Loucy (cell line): ENCODE measurements around the gene EID2.

Source experiments
- H2AFZ ChIP-seq: fragments of 200-600 bp; sonication (generic); 2 replicates; pipeline ENCODE4 v1.6.0; 2016; ENCODE audit warnings: antibody characterized with exemption, mild to moderate bottlenecking, low read length, moderate library complexity
- H3F3A ChIP-seq: fragments of 200-600 bp; 2 replicates; pipeline ENCODE4 v1.6.0; 2016; ENCODE audit warnings: antibody characterized with exemption, low read depth, mild to moderate bottlenecking
- H3K27me3 ChIP-seq: fragments of 200-600 bp; sonication (generic); 2 replicates; pipeline ENCODE4 v1.6.1; 2014; ENCODE audit warnings: low read length, mild to moderate bottlenecking; ENCODE audit not compliant: insufficient read depth, poor library complexity, severe bottlenecking
- H3K36me3 ChIP-seq: fragments of 200-600 bp; sonication (generic); 2 replicates; pipeline ENCODE4 v1.6.1; 2016; ENCODE audit warnings: low read length; ENCODE audit not compliant: insufficient read depth
- H3K4me1 ChIP-seq: fragments of 200-600 bp; sonication (generic); 2 replicates; pipeline ENCODE4 v1.5.1; 2014; ENCODE audit warnings: low read length, mild to moderate bottlenecking; ENCODE audit not compliant: insufficient read depth, poor library complexity, severe bottlenecking
- H3K4me2 ChIP-seq: fragments of 200-600 bp; sonication (generic); 2 replicates; pipeline ENCODE4 v1.6.0; 2014; ENCODE audit warnings: antibody characterized with exemption, low read length, low read depth, mild to moderate bottlenecking; ENCODE audit not compliant: poor library complexity, severe bottlenecking
- H3K4me3 ChIP-seq: fragments of 200-600 bp; sonication (generic); 2 replicates; pipeline ENCODE4 v1.5.1; 2014; ENCODE audit warnings: low read length, mild to moderate bottlenecking, mixed read lengths; ENCODE audit not compliant: poor library complexity, severe bottlenecking
- H3K79me2 ChIP-seq: fragments of 200-600 bp; sonication (generic); 2 replicates; pipeline ENCODE4 v1.6.1; 2014; ENCODE audit warnings: low read length; ENCODE audit not compliant: insufficient read depth
- H3K9ac ChIP-seq: fragments of 200-600 bp; sonication (generic); 2 replicates; pipeline ENCODE4 v1.6.0; 2014; ENCODE audit warnings: mild to moderate bottlenecking, low read depth, low read length, moderate library complexity; ENCODE audit not compliant: poor library complexity, severe bottlenecking
- H3K9me2 ChIP-seq: fragments of 200-600 bp; sonication (generic); replicated peaks from 2 replicates; pipeline ENCODE4 v1.6.1; 2016; ENCODE audit warnings: low read depth, low read length, mixed read lengths
- H3K9me3 ChIP-seq: fragments of 200-600 bp; sonication (generic); 2 replicates; pipeline ENCODE4 v1.6.1; 2014; ENCODE audit warnings: mild to moderate bottlenecking, antibody characterized with exemption, low read length, low read depth; ENCODE audit not compliant: insufficient read depth
- H4K20me1 ChIP-seq: fragments of 200-600 bp; sonication (generic); 2 replicates; pipeline ENCODE4 v1.6.0; 2014; ENCODE audit warnings: antibody characterized with exemption, low read length, mild to moderate bottlenecking; ENCODE audit not compliant: insufficient read depth, poor library complexity, severe bottlenecking
- CTCF ChIP-seq: fragments of 200-600 bp; sonication (generic); conservative IDR thresholded peaks from 2 replicates; pipeline ENCODE4 v1.5.1; 2014; ENCODE audit warnings: mild to moderate bottlenecking, antibody characterized with exemption, low read length
- EZH2phosphoT487 ChIP-seq: fragments of 200-600 bp; IDR thresholded peaks from 2 replicates; pipeline ENCODE4 v1.6.1; 2018; ENCODE audit warnings: antibody characterized with exemption, mild to moderate bottlenecking, moderate library complexity, borderline replicate concordance

The EID2 gene

GRCh38 chr19:39542206-39542605, 2.2 kb upstream of the EID2 start:
- H3K9me3 ChIP-seq = no peaks in the 10 kb centered on the region
- 0 out of 2 replicates have a peak overlapping the region, but pooled peaks have one; percentile 43 for H2AFZ ChIP-seq
- no peak overlapping the region for H3K4me2 ChIP-seq
- no peak overlapping the region for H3K4me3 ChIP-seq
- H3K27me3 ChIP-seq = no peaks in the 10 kb centered on the region
- peaks cover 10% of the 10 kb centered on the region for H4K20me1 ChIP-seq
- peaks cover 14% of the 10 kb centered on the region for H3K4me1 ChIP-seq
- no peaks in the 10 kb centered on the region for H3F3A ChIP-seq
- no peaks in the 10 kb centered on the region for H3K36me3 ChIP-seq
- H3K9me2 ChIP-seq = no peaks in the 10 kb centered on the region
- H3K9ac ChIP-seq = no peak overlapping the region
- peaks cover 24% of the 10 kb centered on the region for H3K79me2 ChIP-seq
- TF ChIP-seq CTCF (no peak), EZH2phosphoT487 (no peak)

- H3K36me3 ChIP-seq = no peaks in the 10 kb centered on the region
- H2AFZ ChIP-seq = peak overlapping the region; percentile 94
- H3K79me2 ChIP-seq = peaks cover 24% of the 10 kb centered on the region
- H3K9ac ChIP-seq = peak overlapping the region; percentile 80
- H3K4me2 ChIP-seq = peak overlapping the region; percentile 59
- no peaks in the 10 kb centered on the region for H3F3A ChIP-seq
- H3K9me2 ChIP-seq = no peaks in the 10 kb centered on the region
- H3K9me3 ChIP-seq = no peaks in the 10 kb centered on the region
- H3K27me3 ChIP-seq = no peaks in the 10 kb centered on the region
- H4K20me1 ChIP-seq = peaks cover 10% of the 10 kb centered on the region
- TF ChIP-seq EZH2phosphoT487 = no peak
- TF ChIP-seq CTCF = no peak; the same call in 1 of the 2 replicates
- H3K4me1 ChIP-seq = peaks cover 14% of the 10 kb centered on the region
- peak overlapping the region; percentile 83 for H3K4me3 ChIP-seq
These were observed 342 bp upstream of the EID2 start for GRCh38 chr19:39540333-39540673.

- H3K9ac ChIP-seq = peak overlapping the region; percentile 80
- no peaks in the 10 kb centered on the region for H3K27me3 ChIP-seq
- peak overlapping the region; percentile 77 for H3K4me2 ChIP-seq
- H3K4me3 ChIP-seq = peak overlapping the region; percentile 83
- H3F3A ChIP-seq = no peaks in the 10 kb centered on the region
- H4K20me1 ChIP-seq = peaks cover 10% of the 10 kb centered on the region
- no peaks in the 10 kb centered on the region for H3K9me3 ChIP-seq
- H3K9me2 ChIP-seq = no peaks in the 10 kb centered on the region
- H3K36me3 ChIP-seq = no peaks in the 10 kb centered on the region
- H2AFZ ChIP-seq = no peak overlapping the region; the same call in 1 of the 2 replicates
- peaks cover 14% of the 10 kb centered on the region for H3K4me1 ChIP-seq
- TF ChIP-seq EZH2phosphoT487 (no peak), CTCF (no peak)
- peaks cover 24% of the 10 kb centered on the region for H3K79me2 ChIP-seq
These were observed 820 bp downstream of the EID2 start for GRCh38 chr19:39539165-39539517.
